Omental fat pad (tissue), 4 donors: ENCODE measurements around the gene IRF5. TPM values are rescaled to one million over a fixed set of nuclear protein-coding genes. Genes with fewer than 3 reads are reported as not detected.

Experiments
- ATAC-seq: fragments of 150-250 bp; one replicate; pipeline ENCODE4 v1.9.1; 2016; ENCODE audit warnings: mild to moderate bottlenecking, moderate library complexity; ENCODE audit not compliant: low FRiP score
- DNase-seq: peaks from one replicate; pipeline ENCODE4 v3.0.0-alpha.2; 2019; ENCODE audit warnings: low spot score
- total RNA-seq, 4 donors: library from RNA; depleted of rRNA; stranded (reverse); fragments of >200 nt; gene quantifications; one replicate each; pipeline ENCODE4 v1.1.0, GENCODE V29; 2016
- TF ChIP-seq, protein P1 (sequence below), 3 donors: fragments of 450-650 bp; IDR thresholded peaks; one replicate each; pipeline ENCODE4 v1.5.1; 2016 to 2017; ENCODE audit warnings: antibody characterized with exemption in 3 of 3, mild to moderate bottlenecking in 3 of 3, moderate library complexity in 2 of 3

IRF5 gene, protein sequence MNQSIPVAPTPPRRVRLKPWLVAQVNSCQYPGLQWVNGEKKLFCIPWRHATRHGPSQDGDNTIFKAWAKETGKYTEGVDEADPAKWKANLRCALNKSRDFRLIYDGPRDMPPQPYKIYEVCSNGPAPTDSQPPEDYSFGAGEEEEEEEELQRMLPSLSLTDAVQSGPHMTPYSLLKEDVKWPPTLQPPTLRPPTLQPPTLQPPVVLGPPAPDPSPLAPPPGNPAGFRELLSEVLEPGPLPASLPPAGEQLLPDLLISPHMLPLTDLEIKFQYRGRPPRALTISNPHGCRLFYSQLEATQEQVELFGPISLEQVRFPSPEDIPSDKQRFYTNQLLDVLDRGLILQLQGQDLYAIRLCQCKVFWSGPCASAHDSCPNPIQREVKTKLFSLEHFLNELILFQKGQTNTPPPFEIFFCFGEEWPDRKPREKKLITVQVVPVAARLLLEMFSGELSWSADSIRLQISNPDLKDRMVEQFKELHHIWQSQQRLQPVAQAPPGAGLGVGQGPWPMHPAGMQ
- total RNA-seq: 10 to 100 TPM in 3 of 4 donors, 1 to 10 TPM in 1; 5.3 to 23.9 (median 18.8) TPM

DNA sequence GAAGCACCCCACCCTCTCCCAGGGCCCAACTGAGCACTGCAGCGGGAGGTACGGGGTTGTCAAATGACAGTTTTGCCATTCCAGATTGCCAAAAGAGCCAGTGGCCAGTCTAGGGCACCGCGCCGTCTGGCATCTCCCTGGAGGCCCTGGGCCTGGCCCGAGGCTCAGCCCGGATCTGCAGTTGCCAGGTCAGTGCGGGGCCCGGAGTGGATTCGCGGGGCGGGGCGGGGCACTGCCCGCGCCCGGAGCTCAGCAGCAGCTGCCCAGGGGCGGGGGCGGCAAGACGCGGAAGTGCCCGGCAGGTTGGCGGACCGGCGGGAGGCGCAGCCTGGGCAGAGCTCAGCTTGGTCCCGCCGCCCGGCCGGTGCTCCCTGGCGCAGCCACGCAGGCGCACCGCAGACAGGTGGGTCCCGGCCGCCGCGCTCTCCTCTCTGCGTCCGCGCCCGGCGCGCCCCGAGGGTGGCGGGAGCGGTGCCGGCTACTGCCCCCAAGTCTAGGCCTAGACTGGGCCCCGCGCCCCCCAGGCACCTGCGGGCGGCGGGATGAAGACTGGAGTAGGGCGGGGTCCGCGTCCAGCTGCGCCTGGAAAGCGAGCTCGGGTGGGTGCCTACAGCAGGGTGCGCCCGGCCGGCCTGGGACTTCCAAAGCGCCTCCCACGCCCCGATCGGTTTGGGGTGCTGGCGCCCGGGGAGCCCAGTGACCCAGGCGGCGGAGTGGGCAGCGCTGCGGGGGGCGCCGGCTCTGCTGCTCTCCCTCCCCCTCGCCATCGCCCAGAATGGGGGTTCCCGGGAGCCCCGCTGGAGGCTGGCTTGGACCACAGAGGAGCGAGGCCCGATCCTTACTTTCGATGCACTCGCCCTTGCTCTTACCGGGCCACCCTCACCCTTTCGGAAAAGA, at the start of gene IRF5:
Gene IRF5 (plus strand): TSS at position 281 of the 897 bp plus-strand sequence. CDS start 4,155 bp downstream, outside the sequence.
- ATAC-seq: peak; percentile 72
- TF ChIP-seq, protein P1, sequence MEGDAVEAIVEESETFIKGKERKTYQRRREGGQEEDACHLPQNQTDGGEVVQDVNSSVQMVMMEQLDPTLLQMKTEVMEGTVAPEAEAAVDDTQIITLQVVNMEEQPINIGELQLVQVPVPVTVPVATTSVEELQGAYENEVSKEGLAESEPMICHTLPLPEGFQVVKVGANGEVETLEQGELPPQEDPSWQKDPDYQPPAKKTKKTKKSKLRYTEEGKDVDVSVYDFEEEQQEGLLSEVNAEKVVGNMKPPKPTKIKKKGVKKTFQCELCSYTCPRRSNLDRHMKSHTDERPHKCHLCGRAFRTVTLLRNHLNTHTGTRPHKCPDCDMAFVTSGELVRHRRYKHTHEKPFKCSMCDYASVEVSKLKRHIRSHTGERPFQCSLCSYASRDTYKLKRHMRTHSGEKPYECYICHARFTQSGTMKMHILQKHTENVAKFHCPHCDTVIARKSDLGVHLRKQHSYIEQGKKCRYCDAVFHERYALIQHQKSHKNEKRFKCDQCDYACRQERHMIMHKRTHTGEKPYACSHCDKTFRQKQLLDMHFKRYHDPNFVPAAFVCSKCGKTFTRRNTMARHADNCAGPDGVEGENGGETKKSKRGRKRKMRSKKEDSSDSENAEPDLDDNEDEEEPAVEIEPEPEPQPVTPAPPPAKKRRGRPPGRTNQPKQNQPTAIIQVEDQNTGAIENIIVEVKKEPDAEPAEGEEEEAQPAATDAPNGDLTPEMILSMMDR (IDR thresholded peaks at IDR 0.05): no peak
- DNase-seq: no peak

- DNase-seq: no peak
- ATAC-seq: no peak
- TF ChIP-seq, protein P1 (IDR thresholded peaks at IDR 0.05): no peak
These were observed 49.5 kb upstream of the IRF5 start for GRCh38 chr7:128888039-128888755.

GRCh38 chr7:128888756-128889095, 49.0 kb upstream of the IRF5 start:
- no peak for ATAC-seq
- no peak for DNase-seq
- TF ChIP-seq, protein P1 (IDR thresholded peaks at IDR 0.05): no peak

DNA sequence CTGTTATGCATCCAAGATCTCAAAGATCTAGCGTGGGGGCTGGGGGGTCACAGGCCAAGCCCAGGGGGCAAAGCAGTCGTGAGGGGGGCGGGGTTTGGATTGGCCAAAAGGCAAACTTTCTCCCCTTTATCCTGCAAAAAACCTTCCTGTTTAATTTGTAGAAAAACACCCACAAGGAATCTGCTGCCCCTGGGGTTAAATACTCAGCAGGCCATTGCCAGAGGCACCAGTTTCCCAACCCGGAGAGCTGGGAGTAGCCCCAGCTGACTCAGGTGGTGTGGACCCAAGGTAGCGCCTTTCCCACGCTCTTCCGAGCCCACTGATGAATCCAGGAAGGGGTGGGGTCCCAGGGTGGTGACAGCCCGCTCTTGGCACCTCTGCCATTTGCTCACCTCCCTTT, 48.6 kb upstream of the IRF5 start:
- ATAC-seq: no peak

GRCh38 chr7:128890306-128891109, 47.2 kb upstream of the IRF5 start:
- TF ChIP-seq, protein P1 (IDR thresholded peaks at IDR 0.05): no peak
- peak; percentile 3 for ATAC-seq
- DNase-seq: no peak

More for the DNA sequence above, 48.6 kb upstream of the IRF5 start:
- DNase-seq: no peak
- TF ChIP-seq, protein P1 (IDR thresholded peaks at IDR 0.05): no peak
